ENCODE measurements around the gene ACADVL.

The ACADVL gene

DNA sequence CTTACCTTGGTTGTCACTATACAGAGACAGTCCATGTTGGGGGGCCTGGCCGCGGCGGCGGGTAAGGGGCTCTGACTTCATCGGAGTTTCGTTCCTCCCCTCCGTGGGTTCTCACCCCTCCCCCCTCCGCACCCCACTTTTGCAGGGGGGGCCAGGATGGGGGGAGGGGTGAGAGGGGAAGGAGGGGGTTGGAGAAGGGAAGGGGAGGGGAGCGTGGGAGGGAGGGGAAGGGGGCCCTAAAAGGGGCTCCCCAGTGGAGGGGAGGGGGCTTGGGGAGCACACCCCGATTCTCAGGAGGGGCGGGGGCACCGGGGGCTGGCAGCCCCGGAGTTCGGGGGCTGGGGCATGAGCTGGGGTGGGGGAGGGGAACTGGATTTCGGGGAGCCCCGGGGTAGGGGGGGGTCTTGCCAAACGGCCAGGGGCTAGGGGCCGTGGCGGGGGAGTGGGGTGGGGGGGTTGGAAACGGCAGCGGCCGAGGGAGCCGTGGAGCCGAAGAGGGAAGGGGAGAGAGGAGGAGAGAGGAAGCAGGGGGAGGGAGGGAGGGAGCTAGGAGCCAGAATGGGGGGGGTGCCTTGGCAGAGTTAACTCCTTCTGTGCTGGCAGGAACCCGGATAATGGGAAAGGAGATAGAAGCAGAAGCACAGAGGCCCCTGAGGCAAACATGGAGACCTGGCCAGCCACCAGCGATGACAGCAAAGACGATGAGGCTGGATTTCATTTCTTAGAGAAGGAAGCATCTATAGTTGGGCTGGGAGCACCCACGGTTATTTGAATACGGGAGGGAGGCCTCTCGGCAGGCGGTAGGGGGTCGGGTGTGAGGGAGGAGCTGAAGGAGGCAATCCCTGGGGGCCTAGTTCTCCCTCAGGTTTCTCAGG is 2.4 kb upstream of the ACADVL start:
- no peak for FAIRE-seq

GRCh38 chr17:7218166-7218565 is 1.6 kb upstream of the ACADVL start:
- no peak for FAIRE-seq

DNA sequence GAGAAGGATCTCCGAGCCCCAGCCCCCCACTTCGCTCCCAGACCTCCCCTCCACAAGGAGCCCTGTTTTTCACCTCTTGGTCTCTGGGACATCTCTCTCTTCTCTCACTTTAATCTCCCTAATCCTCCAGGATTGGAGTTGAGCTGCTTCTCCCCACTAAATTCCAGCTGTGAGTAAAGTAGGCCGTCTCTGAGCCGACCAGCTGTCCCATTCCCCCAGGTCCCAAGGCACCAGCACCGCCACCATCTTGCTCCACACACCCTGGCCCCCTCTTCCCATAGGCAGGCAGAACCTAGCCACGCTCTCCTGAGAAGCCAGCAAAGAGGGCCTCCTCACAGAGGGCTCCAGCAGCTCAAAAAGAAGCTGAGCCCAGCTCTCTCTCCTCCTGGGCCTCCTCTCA is 980 bp upstream of the ACADVL start:
- FAIRE-seq, result no peak

DNA sequence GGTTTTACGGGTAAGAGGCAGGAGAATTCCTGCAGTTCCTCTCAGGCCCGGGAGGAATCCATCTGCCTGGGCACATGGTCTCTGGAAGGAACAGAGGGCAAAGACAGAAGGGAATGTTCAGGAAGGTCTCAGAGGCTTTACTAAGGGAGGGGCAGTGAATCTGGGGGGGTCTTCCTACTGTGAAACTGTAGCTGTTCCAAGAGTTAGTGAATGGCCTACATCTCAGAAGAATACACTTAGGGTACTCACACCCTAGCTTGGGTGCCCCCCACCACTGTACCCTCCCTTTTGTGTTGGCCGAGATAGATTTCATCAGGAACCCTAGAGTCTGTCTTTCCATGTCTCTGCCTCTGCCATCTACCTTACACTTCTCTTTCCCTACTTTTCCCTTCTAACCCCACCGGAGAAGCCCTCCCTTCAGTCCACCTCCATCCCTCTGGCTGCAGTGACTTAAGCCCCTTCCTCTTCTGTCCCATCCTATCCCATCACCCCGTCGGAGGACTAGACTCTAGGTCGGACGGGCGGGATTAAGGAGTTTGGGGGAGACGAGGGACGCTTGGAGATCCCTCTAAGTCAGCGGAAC is 418 bp upstream of the ACADVL start:
- no peak for FAIRE-seq

DNA sequence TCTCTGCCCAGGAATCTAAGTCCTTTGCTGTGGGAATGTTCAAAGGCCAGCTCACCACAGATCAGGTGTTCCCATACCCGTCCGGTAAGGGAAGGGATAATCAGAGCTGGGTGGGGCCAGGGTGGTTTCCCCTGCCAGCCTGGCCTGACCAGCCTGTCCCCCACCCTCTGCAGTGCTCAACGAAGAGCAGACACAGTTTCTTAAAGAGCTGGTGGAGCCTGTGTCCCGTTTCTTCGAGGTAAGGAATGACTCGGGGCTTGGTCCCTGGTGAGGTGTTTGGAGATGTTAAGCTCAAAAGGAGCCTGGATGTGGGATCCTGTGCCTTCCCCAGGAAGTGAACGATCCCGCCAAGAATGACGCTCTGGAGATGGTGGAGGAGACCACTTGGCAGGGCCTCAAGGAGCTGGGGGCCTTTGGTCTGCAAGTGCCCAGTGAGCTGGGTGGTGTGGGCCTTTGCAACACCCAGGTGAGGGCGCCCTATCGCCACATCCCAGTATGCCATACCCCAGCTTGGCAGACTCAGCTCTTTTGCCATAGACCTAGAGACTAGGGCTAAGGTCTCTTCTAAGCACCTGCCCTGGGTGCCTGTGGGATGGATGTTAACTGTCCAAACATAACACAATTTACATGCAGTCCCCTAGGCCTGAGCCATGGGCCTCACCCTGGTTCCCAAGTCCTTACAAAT is 997 bp downstream of the ACADVL start:
- FAIRE-seq, result no peak

DNA sequence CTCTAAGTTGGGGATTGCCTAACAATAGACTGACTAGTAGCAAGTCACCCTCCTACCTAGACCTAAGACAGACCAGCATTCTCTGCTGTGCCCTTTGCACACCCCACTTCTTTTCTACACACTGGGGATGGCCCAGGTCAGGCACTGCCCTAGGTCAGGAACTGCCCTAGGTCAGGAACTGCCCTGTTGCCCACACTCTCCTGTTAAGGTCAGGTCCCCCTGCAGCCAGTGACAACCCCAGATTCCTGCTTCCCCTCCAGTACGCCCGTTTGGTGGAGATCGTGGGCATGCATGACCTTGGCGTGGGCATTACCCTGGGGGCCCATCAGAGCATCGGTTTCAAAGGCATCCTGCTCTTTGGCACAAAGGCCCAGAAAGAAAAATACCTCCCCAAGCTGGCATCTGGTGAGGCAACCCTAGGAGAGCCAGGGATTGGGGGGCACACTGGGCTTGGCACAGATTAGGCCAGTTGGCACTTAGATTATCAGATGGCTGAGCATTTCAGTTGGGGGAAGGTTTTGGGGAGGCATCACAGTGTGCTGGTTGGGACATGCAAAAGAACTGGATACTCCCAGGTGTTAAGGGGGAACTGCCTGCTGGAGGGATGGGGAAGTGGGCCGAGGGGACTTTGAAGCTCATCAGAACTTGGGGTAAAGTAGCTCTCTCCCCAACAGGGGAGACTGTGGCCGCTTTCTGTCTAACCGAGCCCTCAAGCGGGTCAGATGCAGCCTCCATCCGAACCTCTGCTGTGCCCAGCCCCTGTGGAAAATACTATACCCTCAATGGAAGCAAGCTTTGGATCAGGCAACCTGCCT is 1.7 kb downstream of the ACADVL start:
- no peak for FAIRE-seq

DNA sequence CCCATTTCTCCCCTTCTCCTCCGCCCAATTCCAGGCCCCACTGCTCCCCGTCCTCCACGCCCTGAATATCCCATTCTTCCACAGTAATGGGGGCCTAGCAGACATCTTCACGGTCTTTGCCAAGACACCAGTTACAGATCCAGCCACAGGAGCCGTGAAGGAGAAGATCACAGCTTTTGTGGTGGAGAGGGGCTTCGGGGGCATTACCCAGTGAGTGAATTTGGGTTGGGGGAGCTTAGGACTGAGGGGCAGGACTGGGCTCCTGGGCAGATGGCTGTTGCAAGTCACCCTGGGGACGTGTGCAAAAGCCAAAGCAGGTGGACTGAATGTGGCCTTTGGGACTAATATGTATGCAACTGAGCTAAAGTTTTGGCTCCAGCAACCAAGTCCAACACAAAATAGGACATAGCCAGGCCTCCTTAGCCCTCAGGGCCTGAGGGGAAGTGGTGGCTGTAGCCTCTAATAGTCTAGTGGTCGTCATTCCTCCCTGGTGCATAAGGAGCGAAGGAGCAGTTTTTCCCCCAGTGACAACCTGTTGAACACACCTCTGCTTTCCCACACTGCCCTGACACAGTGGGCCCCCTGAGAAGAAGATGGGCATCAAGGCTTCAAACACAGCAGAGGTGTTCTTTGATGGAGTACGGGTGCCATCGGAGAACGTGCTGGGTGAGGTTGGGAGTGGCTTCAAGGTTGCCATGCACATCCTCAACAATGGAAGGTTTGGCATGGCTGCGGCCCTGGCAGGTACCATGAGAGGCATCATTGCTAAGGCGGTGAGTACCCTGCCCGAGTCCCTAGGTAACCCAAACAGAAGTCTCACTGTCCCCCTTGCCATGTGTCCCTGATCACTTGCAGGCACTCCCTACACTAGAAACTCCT is 2.6 kb downstream of the ACADVL start:
- no peak for FAIRE-seq

- no peak for FAIRE-seq
Observed at GRCh38 chr17:7222972-7223292, 3.2 kb downstream of the ACADVL start.

- no peak for FAIRE-seq
Observed at GRCh38 chr17:7223375-7223774, 3.6 kb downstream of the ACADVL start.

- FAIRE-seq, result no peak
Observed at GRCh38 chr17:7224110-7224509, 4.4 kb downstream of the ACADVL start.

DNA sequence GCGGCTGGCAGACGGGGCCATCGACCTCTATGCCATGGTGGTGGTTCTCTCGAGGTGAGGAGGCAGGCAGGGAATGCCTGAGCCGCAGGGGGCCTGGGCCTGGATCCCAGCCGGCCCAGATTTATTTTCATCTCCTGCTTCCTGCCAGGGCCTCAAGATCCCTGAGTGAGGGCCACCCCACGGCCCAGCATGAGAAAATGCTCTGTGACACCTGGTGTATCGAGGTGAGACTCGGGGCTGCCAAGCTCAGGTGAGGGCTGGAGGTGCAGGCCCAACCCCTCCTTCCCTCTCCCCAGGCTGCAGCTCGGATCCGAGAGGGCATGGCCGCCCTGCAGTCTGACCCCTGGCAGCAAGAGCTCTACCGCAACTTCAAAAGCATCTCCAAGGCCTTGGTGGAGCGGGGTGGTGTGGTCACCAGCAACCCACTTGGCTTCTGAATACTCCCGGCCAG is 4.9 kb downstream of the ACADVL start:
- no peak for FAIRE-seq

DNA sequence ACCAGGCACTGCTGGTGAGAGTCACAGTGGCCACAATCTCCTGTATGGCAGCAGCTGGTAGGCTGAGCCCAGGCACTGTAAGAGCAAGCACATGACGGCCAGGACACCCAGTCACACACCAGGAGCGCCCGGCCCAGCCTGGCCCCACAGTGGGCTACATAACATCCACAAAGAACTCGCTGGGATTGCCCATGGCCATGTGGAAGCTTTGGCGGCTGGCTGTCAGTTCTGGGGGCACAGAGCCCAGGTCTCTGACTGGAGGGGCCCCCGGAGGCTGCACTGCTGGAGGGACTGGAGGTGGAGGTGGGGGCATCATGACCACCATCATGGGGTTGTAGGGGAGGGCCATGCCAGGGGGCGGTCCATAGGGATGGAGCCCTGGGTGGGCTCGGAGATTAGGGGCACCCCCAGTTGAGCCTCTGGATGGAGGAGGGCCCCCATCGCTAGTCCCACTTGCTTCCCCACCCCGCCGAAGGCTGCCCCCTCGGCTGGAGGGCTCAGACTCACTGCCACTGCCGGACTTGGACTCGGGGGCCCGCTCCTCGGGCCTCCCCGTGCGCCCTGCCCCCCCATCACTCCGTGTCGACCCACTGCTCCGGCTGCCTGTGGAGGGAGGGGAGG is 6.1 kb downstream of the ACADVL start:
- FAIRE-seq, result no peak

- FAIRE-seq, result no peak
Observed at GRCh38 chr17:7226721-7227710, 7.3 kb downstream of the ACADVL start.

DNA sequence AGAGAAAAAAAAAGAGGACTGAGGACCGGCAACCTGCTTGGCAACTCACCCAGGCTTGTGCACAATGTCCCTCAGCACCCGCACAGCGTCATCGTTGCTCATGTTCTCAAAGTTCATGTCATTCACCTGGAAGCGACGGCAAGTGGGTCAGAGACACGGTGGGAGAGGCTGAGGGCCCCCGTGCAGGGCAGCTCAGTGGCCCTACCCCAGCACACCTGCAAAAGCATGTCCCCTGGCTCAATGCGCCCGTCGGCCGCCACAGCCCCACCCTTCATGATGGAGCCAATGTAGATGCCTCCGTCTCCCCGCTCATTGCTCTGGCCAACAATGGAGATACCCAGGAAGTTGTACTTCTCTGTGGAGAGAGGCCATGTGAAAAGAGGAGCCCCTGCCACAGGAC is 9.2 kb downstream of the ACADVL start:
- no peak for FAIRE-seq

- no peak for FAIRE-seq
Observed at GRCh38 chr17:7229504-7229903, 9.8 kb downstream of the ACADVL start.

DNA sequence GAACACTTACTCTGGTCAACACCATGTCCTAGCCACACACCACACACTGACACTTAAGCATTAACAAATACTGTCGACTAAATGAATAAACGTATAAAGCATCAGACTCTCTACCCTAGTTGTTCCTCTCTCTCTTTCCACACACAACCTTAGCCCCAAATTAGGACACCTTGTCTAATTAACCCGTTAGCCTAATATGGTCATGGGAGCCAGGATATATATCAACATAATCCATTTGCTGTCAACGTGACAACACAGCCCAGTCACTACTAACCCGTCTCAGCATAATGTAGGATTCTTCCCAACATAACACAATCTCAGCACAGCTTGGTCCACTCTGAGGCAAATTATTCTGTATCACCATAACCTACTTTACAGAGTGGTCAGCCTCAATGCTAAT is 12.4 kb downstream of the ACADVL start:
- FAIRE-seq, result no peak

GRCh38 chr17:7233701-7234082 is 14.0 kb downstream of the ACADVL start:
- no peak for FAIRE-seq

DNA sequence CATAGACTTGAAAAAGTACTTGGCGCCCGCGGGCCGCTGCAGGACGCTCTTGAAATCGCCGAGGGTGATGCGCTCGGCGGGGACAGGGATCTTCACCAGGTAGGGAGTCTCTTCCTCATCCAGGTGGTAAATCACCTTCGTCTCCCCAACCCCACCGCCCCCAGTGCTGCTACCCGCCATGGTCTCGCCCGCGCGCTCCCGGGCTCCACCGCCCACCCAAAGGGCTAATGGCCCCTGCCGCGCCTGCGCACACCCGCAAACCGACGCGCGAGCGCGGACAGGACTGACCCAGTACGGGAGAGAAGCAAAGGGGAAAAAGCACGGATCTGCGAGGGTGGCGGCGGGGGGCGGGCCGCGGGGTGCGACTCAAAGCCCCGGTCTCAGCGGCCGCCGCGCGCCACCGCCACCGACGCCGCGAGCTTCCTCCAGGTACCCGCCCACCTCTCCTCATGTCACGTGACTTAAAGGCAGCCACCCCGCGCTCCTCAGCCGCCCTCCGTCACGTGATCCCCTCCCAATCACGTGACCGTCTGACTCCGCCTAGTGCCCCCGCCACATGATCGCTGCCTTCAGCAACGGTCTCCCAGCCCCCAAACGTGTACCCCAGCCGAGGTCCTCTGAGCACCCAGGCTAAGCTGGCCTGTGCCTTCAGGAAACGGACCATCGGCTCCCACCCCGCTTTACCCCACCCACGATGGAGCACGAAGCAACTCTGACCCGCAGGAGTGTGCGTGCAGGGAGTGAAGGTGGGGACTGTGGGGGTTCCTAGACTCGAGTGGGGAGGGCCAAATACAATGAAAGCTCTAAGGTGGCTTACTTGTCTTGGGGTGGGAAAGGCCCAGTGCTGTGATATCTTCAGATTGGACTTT is 14.6 kb downstream of the ACADVL start, which contains the start of gene DVL2:
DVL2 (minus strand) TSS at position 435 of the 869 bp plus-strand sequence; CDS start at position 180, 255 bp downstream.
- no peak for FAIRE-seq

All from TTC549 (cell line).